ENCODE data around the gene STIM1.

GRCh38 chr11:4039011-4039410 lies 183.5 kb downstream of the STIM1 start:
- TF ChIP-seq, protein P1, sequence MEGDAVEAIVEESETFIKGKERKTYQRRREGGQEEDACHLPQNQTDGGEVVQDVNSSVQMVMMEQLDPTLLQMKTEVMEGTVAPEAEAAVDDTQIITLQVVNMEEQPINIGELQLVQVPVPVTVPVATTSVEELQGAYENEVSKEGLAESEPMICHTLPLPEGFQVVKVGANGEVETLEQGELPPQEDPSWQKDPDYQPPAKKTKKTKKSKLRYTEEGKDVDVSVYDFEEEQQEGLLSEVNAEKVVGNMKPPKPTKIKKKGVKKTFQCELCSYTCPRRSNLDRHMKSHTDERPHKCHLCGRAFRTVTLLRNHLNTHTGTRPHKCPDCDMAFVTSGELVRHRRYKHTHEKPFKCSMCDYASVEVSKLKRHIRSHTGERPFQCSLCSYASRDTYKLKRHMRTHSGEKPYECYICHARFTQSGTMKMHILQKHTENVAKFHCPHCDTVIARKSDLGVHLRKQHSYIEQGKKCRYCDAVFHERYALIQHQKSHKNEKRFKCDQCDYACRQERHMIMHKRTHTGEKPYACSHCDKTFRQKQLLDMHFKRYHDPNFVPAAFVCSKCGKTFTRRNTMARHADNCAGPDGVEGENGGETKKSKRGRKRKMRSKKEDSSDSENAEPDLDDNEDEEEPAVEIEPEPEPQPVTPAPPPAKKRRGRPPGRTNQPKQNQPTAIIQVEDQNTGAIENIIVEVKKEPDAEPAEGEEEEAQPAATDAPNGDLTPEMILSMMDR (IDR thresholded peaks at IDR 0.05; ENCODE audit: insufficient read depth, low read length): no peak
- TF ChIP-seq REST (IDR thresholded peaks at IDR 0.05; ENCODE audit: insufficient replicate concordance, low read depth): no peak
- TF ChIP-seq POLR2AphosphoS5 (IDR thresholded peaks at IDR 0.05; ENCODE audit: low read depth): no peak
- TF ChIP-seq GABPA (IDR thresholded peaks at IDR 0.05; ENCODE audit: low read depth): no peak

All from HL-60 (cell line).